Measurements from ENCODE around the gene ZNF625. TPM values are rescaled to one million over a fixed set of nuclear protein-coding genes. Genes with fewer than 3 reads are reported as not detected.
"Not testable (repeated sequence)": the region's sequence is repeated elsewhere in the genome, so short reads cannot be mapped to it uniquely, and the experiment has no call there.

Gene ZNF625
- total RNA-seq, 1 donor from 2014 or later = 26.7 TPM

- Mint-ChIP-seq H3K27me3 (ENCODE audit: unreplicated experiment) (peaks cover 3% of the 10 kb centered on the region), H3K9me3 (ENCODE audit: unreplicated experiment) (peaks cover 20% of the 10 kb centered on the region), H3K4me1 (ENCODE audit: unreplicated experiment) (no peaks in the 10 kb centered on the region), H3K4me3 (ENCODE audit: unreplicated experiment) (no peak overlapping the region), H3K36me3 (ENCODE audit: low read depth, unreplicated experiment) (peaks cover 11% of the 10 kb centered on the region), H3K27ac (ENCODE audit: unreplicated experiment) (no peak overlapping the region)
- no peak for DNase-seq (ENCODE audit: low spot score)
- no peak for TF ChIP-seq CTCF (IDR thresholded peaks at IDR 0.05; ENCODE audit: unreplicated experiment)
Observed at GRCh38 chr19:12117201-12117970, 39.1 kb downstream of the ZNF625 start.

- Mint-ChIP-seq H3K4me1 (ENCODE audit: unreplicated experiment) (no peaks in the 10 kb centered on the region), H3K27me3 (ENCODE audit: unreplicated experiment) (no peaks in the 10 kb centered on the region), H3K4me3 (ENCODE audit: unreplicated experiment) (no peak overlapping the region), H3K36me3 (ENCODE audit: low read depth, unreplicated experiment) (peaks cover 11% of the 10 kb centered on the region), H3K9me3 (ENCODE audit: unreplicated experiment) (peaks cover 15% of the 10 kb centered on the region), H3K27ac (ENCODE audit: unreplicated experiment) (no peak overlapping the region)
- no peak for TF ChIP-seq CTCF (IDR thresholded peaks at IDR 0.05; ENCODE audit: unreplicated experiment)
- no peak for DNase-seq (ENCODE audit: low spot score)
Observed at GRCh38 chr19:12113121-12113520, 43.4 kb downstream of the ZNF625 start.

GRCh38 chr19:12112701-12113100 is 43.8 kb downstream of the ZNF625 start:
- no peaks in the 10 kb centered on the region for H3K27me3 Mint-ChIP-seq (ENCODE audit: unreplicated experiment)
- H3K36me3 Mint-ChIP-seq (ENCODE audit: low read depth, unreplicated experiment) = peaks cover 11% of the 10 kb centered on the region
- DNase-seq (ENCODE audit: low spot score) = no peak
- peaks cover 15% of the 10 kb centered on the region for H3K9me3 Mint-ChIP-seq (ENCODE audit: unreplicated experiment)
- no peaks in the 10 kb centered on the region for H3K4me1 Mint-ChIP-seq (ENCODE audit: unreplicated experiment)
- TF ChIP-seq CTCF (IDR thresholded peaks at IDR 0.05; ENCODE audit: unreplicated experiment) = no peak
- no peak overlapping the region for H3K4me3 Mint-ChIP-seq (ENCODE audit: unreplicated experiment)
- no peak overlapping the region for H3K27ac Mint-ChIP-seq (ENCODE audit: unreplicated experiment)

GRCh38 chr19:12111943-12112637 is 44.4 kb downstream of the ZNF625 start:
- Mint-ChIP-seq H3K4me1 (ENCODE audit: unreplicated experiment) (no peaks in the 10 kb centered on the region), H3K36me3 (ENCODE audit: low read depth, unreplicated experiment) (peaks cover 11% of the 10 kb centered on the region), H3K27me3 (ENCODE audit: unreplicated experiment) (no peaks in the 10 kb centered on the region), H3K27ac (ENCODE audit: unreplicated experiment) (no peak overlapping the region), H3K9me3 (ENCODE audit: unreplicated experiment) (peaks cover 18% of the 10 kb centered on the region), H3K4me3 (ENCODE audit: unreplicated experiment) (no peak overlapping the region)
- no peak for DNase-seq (ENCODE audit: low spot score)
- TF ChIP-seq CTCF (IDR thresholded peaks at IDR 0.05; ENCODE audit: unreplicated experiment) = no peak

GRCh38 chr19:12111176-12111575 is 45.4 kb downstream of the ZNF625 start:
- H3K27me3 Mint-ChIP-seq (ENCODE audit: unreplicated experiment) = no peaks in the 10 kb centered on the region
- no peak overlapping the region for H3K27ac Mint-ChIP-seq (ENCODE audit: unreplicated experiment)
- no peaks in the 10 kb centered on the region for H3K4me1 Mint-ChIP-seq (ENCODE audit: unreplicated experiment)
- no peak for TF ChIP-seq CTCF (IDR thresholded peaks at IDR 0.05; ENCODE audit: unreplicated experiment)
- H3K9me3 Mint-ChIP-seq (ENCODE audit: unreplicated experiment) = peaks cover 19% of the 10 kb centered on the region
- no peak for DNase-seq (ENCODE audit: low spot score)
- H3K4me3 Mint-ChIP-seq (ENCODE audit: unreplicated experiment) = no peak overlapping the region
- H3K36me3 Mint-ChIP-seq (ENCODE audit: low read depth, unreplicated experiment) = peaks cover 6% of the 10 kb centered on the region

- H3K9me3 Mint-ChIP-seq (ENCODE audit: unreplicated experiment) = peaks cover 27% of the 10 kb centered on the region
- not testable (repeated sequence) for H3K27ac Mint-ChIP-seq (ENCODE audit: unreplicated experiment); H3K27me3 Mint-ChIP-seq (ENCODE audit: unreplicated experiment); H3K4me3 Mint-ChIP-seq (ENCODE audit: unreplicated experiment); DNase-seq (ENCODE audit: low spot score); H3K36me3 Mint-ChIP-seq (ENCODE audit: low read depth, unreplicated experiment); H3K4me1 Mint-ChIP-seq (ENCODE audit: unreplicated experiment)
Observed at GRCh38 chr19:12103909-12104308, 52.6 kb downstream of the ZNF625 start.
